Middle frontal gyrus (tissue), 1 donor: ENCODE measurements around the gene GAS7.
A peak's percentile ranks its signal among the peaks of the same experiment; 100 is the strongest.
"Not testable (repeated sequence)": the region's sequence is repeated elsewhere in the genome, so short reads cannot be mapped to it uniquely, and the experiment has no call there.

Source experiments
- DNase-seq: peaks from one replicate; pipeline ENCODE4 v3.0.0-alpha.2; 2015; ENCODE audit warnings: low spot score; ENCODE audit errors: extremely low spot score

Gene GAS7

DNA sequence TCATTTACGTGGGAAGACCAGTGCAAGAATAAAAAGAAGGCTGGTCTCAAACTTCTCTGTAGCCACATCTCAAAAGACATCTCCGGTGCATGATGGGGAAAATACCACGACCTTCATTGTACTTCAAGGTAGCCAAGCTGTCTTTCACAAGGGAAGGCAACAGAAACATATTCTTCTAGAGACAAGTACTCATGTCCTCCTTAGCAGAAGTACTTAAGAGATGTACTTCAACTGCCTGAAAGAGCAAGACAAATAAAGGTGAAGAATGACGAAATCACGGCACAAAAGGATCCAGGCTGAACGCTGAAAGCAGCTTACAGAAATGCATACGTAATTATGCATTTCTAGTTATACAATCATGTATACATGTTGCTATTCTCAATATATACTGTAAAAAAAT, 169.3 kb downstream of the GAS7 start:
- DNase-seq = no peak

DNA sequence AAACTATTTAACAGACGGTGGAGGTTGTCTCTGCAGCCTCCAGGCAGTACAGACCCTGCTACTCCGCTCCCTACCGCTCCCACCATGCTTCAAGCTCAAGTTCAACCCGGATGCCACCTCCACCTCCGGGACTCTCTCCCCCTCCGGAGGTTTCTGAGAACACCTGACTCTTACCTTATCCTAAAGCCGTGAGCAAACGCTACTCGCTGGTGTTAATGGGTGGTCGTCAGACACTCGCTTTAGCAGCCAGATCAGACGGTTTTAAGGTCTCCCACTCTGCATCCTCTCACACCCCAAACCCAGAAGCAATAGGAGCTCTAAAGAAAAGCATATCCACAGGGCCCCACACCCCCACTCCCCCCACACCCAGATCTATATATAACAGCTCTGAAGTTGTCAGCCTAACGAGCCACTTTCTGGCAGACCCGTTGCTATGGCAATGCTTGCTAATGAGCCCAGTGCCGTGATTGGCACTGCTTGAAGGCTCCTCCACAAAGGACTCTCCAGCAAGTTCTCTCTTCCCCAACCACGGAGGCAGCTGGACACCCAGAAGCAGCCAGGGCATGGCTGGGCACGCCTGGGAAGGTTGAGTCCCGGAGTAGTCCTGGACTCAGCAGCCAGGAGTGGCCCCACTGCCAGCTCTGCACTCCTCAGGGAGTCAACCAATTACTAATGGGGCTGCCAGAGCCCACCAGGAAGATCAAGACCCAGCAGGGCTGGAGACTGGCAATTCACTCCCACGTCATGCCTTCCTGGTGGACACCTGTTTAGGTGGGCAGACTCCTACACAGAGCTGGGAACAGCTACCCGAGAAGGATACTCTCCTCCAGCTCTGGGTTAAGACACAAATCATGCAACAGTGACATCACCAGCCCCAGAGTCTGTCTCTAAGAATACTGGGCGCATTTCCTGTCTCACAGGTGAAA, 172.2 kb downstream of the GAS7 start:
- peak; percentile 68 for DNase-seq

DNA sequence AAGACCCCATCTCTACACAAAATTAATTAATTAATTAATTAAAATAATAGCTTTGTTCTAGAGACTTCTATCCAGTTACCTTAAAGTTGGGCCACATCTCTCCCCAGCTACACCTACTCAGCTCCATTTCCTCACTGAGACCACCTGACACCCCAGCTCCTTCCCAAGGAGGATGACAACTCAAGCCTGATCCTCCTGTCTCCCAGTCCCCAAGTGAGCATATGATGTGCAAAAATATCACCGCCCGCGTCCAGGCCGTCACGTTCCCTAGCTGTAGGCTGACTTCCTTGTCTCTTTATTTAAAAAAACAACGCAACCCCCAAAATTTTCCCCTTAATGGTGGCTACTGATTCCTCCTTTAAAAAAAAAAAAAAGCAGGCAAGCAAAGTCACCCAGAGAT, 173.2 kb downstream of the GAS7 start:
- no peak for DNase-seq

DNA sequence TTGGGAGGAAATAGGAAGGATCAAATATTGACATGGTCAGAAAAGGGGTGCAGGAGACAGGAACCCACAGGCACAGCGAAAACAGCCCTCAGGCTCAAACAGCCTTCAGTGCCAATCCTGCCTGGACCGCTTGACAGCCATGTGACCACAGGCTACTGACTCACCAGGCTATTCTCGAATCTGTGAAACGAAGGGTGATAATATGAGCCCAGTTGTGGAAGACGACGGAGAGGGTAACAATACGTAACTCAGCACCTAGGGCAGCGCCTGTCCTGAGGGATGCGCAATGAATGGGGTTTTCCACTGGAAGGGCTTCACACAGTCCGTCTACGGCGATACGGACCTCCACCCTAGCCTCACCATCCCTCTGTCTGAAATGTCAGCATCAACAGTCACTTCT, 176.0 kb downstream of the GAS7 start:
- DNase-seq = no peak

DNA sequence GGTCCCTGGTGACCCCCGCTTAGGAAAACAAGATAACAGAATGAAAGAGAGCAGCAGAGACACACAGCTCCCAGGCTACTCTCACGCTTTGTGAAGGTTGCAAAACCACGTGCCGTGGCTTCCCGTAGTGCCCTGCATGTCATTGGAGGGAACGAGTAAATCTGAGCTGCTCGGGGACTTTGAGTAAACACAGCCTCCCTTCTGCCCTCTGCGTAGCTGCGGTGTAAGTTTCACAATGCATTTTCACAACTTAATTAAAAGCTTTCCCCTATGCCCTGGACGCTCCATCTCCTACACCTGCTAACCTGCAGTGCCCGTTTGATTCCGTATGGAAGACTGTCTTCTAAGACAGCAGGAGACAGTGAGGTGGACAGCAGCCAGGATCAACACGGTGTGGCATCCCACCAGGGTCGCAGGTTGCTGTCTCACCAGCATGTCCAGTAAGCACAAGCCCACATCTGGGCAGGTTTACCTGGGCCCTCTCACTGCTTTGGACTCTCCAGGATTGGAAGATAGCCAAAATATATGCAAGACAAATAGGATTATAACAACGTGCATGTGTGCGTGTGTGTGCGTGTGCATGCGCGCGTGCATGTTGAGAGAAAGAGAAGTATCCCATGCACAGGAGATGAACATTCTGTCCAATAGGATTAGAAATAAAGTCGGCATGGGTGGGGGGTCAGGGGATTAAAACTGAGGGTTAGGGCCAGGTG, 177.0 kb downstream of the GAS7 start:
- no peak for DNase-seq

DNA sequence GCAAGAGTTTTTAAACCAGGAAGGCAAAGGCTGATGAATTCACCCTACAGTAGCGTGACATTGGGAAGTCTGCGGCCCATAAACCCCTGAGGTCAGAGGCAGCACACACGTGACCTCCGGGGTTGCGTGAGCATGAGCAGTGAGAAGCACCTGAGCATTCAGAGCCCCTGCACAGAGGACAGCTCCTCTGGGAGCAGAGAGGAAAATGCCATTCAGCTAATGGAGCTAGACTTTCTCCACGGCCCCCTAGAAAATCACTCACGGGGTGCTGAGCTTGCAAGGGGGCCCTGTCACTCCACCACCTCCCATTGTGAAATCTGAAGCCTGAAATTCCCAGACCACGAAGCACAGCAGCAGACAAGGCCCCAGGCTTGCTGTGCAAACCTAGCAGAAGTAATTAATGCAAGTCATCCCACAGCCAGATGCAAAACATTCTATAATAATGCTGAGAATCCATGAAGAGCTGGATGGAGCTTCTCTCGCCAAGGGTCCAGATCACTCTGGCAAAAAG, 178.4 kb downstream of the GAS7 start:
- no peak for DNase-seq

DNA sequence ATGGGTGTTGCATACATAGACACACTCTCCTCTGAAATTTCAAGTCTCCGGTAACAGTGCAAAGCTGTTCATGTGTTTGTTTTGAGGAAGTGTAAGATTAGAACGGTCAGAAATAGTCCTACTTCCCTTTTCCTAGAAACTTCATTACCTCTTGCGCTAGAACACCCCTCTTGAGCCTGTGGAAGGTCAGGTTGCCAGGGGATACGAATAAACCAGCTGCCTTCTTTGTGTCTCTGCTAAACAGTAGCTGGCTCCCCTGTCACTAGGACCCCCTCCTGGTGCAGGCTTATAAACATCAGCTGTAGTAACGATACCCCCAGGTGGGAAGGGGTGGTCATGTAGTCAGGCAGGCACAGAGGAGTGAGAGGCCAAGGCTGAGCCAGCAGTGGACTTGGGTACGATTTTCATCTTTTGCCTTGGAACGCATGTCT, 179.9 kb downstream of the GAS7 start:
- DNase-seq = no peak

DNA sequence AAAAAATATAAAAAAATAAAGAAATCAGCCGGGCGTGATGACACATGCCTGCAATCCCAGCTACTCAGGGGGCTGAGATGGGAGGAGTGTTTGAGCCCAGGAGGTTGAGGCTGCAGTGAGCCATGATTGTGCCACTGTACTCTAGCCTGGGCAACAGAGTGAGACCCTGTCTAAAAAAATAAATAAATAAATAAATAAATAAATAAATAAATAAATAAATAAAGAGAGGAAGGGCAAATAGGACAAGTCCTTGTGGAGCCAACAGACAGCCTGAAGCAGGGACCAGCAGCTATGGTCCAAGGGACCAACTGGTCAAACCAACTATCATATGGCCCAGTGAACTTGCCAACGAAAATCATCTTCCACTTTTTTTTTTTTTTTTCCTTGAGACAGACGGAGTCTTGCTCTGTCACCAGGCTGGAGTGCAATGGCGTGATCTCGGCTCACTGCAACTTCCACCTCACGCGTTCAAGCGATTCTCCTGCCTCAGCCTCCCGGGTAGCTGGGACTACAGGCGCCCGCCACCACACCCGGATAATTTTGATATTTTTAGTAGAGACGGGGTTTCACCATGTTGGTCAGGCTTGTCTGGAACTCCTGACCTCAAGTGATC, 181.3 kb downstream of the GAS7 start:
- not testable (repeated sequence) for DNase-seq

DNA sequence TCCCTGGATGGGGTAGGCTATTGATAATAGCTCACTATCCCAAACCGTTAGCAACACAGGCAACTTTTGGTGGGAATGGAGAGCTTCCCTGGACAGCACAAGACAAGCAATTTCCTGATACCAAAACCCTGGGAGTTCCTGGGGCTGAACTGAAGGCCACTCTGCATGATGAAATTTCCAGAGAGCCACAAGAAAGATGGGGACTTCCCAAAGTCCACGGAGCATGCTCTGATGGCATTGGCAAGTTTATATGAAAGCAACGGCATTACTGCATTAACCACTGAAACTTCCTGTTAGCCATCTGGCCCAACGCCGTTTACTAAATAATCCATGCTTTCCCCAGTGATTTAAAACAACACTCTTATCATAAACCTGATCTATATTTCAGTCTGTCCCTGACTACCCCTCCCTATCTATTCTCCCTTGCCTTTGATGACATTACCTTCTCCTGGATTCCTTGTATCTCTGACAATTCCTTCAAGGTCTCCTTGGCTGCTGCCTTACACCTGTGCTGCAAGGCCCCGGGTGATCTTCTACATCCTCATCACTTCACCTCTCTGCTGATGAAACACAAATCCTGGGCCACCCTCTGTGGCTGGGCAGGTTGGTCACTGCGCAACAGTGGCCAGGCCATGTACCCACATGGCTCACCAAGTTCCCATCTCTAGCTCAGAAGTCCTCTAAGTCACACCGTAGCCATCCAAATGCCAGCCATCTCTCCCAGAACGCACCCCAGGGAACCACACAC, 184.9 kb downstream of the GAS7 start:
- DNase-seq = no peak

DNA sequence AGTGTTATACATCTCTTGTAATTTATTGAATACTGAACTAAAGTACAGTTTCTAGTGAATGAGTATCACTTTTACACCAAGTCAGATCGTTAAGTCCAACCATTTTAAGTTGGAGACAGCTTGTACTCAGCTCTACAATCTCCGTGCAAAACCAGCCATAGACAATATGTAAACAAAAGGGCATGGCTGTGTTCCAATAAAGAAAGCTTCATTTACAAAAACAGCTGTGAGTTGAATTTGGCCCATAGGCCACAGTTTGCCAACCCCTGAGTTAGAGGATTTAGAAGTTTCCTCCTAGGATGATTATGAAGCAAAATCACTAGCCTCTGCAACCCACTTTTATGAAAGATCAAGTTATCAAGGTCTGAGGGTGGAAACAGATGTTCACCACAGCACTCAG, 187.7 kb downstream of the GAS7 start:
- no peak for DNase-seq

DNA sequence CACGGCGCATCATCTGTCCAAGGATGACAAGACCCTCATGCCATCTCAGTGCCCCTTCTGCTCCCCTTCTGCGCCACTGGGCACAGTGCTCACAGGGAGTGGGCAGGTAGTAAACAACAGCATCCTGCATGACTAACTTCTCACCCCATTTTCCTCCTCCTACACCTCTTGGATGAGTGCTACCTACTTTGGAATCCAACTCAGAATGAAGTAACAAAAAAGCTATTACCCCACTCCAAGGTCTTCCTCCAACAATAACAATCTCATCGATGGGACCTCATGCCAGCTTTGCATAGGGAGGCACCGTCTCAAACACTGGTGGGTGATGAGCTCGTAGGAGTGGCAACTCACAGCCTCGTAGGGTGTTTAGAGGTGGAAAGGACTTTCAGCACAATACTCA, 194.7 kb downstream of the GAS7 start:
- no peak for DNase-seq

DNA sequence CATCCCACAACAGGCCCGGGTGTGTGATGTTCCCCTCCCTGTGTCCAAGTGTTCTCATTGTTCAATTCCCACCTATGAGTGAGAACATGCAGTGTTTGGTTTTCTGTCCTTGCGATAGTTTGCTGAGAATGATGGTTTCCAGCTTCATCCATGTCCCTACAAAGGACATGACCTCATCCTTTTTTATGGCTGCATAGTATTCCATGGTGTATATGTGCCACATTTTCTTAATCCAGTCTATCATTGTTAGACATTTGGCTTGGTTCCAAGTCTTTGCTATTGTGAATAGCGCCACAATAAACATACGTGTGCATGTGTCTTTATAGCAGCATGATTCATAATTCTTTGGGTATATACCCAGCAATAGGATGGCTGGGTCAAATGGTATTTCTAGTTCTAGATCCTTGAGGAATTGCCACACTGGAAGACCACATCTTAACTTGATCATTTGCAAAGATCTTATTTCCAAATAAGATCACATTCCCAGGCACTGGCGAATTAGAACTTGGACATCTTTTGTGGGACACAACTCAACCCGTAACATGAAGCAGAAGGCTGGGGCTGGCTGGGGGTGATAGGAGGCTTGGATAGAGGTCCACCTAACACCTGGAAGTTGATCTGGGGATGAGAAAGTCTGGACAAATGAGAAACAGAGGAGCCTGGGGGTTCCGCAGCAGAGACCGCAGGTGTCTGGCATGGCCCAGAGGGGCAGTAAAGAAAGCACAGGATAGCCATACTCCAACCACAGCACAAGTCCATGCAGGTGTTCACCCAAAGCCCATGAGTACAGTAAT, 195.6 kb downstream of the GAS7 start:
- DNase-seq = not testable (repeated sequence)

DNA sequence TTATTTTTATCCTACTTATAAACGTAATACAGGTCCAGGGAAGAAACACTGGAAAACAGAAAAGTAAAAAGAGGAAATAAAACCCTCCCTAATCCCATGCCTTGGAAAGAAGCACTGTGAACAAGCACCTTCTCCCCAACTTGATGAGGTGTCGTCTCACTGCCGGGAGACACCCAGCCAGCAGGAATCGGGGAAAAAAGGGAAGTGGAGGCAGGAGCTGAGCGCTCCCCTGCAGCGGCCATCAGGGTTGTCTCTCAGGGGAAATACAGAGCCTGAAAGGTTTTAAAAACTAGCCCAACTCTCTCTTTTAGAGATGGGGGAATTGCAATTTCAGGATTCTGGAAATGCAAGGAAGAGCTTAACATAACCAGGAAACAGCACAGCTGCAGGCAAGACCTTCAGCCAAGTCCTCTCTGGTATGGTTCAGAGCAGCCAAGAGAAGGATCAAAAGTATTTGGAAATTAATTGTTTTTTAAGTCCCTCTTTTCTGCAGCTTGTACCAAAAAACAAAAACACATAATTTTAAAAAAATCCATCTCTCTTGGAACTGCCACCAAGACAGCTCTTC, 197.0 kb downstream of the GAS7 start:
- no peak for DNase-seq

DNA sequence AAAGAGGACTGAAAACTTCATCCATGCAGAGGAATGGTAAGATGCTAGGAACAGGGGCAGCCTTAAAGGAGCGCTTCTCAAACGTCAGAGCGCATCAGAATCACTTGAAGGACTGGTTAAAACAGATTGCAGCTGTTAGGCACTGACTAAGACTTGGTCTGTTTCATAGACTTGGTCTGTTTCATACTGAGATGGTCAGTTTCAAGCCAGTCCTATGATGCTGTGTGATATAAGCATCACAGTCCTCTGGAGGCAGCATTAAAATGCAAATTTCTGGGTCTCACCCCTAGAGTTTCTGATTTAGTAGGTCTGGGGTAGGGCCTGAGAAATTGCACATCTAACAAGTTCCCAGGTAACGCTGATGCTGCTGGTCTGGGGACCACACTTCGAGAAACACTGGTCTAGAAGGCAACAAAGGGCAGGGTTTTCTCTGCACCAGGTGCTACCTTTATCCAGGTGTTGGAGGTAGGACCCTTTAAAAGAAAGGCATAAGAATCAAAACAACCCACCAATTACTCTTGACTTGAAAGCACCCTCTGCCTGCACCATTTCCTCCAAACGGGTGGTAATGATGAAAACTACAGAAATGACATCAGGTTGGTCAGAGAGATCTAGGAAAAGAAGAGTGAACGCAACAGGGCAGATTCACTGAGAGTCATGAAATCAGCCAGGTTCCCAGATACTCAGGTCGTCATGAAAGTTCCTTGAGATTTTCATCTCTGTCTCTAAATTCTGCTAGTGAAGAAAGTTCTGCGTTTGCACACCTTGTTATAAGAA, 198.3 kb downstream of the GAS7 start:
- DNase-seq = no peak

DNA sequence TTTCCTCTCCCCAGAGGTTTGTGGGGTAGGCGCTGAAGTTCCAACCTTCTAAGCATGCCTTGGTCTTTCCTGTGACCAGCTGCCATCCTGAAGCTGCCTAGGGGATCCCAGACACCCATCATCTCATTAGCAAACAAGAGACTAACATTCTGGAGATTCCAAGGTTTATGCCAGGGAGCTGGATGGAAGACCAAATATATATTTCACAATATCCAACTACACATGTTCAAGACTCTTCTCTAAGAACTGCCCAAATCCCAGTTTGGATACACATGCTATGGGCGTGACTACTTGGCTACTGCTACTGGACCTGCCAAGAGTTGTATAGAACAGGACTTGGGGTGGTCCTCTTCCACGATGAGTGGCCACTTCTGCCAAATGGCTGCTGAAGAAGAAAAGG, 200.3 kb downstream of the GAS7 start:
- no peak for DNase-seq

DNA sequence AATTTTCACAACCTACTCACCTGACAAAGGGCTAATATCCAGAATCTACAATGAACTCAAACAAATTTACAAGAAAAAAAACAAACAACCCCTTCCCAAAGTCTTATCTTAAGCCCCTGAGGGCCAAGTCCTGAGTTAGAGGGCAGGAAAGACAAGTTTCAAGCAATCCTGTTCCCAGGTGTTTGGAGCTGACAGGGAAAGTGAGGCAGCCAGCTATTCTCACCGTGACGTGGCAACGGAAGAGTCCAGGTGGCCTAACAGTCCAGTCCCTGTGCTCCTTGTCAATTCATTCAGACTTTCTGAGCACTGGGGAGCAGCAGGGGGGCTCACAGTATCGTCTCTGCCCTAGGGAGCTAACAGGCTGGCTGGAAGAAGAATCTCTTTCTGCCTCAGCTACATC, 203.6 kb downstream of the GAS7 start:
- DNase-seq = no peak

DNA sequence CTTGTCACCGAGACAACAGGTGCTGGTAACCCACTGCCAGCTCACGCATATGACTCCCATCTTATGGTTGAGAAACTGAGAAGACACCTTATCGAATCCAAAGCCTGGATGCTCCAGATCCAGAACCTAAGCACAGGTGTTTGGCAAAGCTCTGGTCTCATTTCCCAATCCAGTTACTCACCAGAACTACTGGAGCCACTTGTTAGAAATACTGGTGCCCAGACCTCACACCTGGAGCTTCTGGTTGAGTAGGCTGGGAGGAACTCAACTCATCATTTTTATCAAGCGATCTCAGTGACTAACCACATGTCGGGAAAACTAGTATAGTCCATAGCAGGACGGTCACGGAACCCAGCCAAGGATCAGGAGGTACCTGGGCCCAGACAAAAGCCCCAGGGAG, 206.6 kb downstream of the GAS7 start:
- DNase-seq = no peak

DNA sequence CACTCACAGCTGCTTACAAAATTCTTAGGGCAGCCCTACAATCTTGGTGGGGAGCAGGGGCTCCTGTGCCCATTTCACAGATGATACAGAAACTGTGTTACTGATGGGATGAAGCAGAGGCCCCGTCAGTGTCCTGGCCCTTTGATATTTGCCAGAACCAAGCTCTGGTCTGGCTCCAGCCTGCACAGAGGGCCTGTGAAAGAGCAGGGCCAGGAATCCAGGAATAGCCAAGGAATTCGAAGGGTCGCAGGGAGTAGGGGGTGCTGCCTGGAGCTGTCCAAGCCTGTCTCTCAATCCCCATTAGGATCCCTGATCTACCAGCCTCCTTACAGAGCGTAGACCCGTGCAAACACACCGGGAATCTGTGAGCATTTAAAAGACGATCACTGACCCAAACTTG, 207.1 kb downstream of the GAS7 start:
- DNase-seq = no peak
